H54 (cell line): ENCODE data around the gene RSF1.
"Not testable (repeated sequence)": the region's sequence is repeated elsewhere in the genome, so short reads cannot be mapped to it uniquely, and the experiment has no call there.

Experiments
- DNase-seq: peaks from one replicate; pipeline ENCODE4 v3.0.0; 2011; ENCODE audit warnings: low spot score, mixed read lengths; ENCODE audit not compliant: insufficient read length
- FAIRE-seq: peaks from 3 replicates; lab custom pipeline; 2011; peaks lifted over from hg19 to GRCh38; lab: Jason Lieb, UNC
- POLR2A ChIP-seq: IDR thresholded peaks from 2 replicates; pipeline ENCODE4 v1.6.1; 2011; ENCODE audit warnings: low read depth, mild to moderate bottlenecking, low read length

Gene RSF1

GRCh38 chr11:77660947-77661346 is 159.6 kb downstream of the RSF1 start:
- TF ChIP-seq POLR2A, result no peak
- no peak for FAIRE-seq
- no peak for DNase-seq

DNA sequence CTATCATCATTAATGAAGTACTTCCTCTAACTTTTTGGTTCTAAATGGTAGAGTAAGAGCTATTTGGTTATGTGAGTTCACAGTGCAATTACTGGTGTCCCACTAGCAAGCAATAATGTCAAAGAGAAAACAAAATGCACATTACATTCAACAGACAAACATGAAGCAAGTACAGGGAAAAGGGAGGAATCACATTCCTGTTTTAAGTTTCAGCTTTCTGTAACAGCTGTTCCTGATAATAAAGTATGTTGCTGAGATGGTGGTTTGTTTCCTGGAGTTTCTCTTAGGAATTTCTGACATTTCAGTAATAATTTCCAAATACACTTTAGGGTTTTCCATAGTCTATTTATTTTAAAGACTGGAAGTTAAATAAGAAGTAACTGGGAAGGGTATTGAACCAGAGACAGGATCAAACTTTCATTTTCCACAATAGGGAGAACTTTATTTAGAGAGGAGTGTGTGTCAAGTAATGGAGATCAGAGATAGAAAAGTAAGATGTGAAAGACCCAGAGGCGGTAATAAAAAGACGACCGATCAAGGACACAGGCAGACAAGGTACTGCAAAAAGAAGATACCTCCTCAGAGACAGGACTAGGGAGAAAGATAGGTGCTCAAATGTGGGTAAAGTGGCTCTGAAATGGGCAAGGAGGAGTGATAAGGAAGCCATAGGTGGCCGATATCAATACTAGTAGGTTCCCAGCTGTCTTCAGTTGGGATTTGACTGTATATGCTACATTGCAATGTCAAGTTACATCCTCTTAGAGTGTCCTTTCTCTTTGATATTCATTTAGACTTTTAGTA is 162.1 kb downstream of the RSF1 start:
- FAIRE-seq (no peak), DNase-seq (no peak)
- TF ChIP-seq POLR2A, result no peak

DNA sequence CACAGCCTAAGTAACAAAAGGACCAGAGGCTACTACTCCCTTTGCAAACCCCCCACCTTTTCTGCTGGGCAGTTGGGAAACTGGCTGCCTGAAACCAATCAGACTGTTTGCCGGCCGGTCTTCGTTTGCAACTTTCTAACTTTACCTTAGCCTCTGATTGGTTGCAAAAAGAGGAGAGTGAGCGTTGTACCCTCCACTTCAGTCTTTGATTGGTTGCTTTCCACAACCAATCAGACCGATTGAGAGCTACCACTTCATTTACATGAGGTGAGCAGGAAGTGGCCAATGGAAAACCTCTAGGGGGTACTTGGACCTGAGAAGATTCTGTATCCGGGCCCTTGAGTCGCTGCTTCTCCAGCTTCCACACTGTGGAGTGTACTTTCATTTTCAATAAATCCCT is 164.2 kb downstream of the RSF1 start:
- no peak for FAIRE-seq
- DNase-seq, result no peak
- no peak for TF ChIP-seq POLR2A

DNA sequence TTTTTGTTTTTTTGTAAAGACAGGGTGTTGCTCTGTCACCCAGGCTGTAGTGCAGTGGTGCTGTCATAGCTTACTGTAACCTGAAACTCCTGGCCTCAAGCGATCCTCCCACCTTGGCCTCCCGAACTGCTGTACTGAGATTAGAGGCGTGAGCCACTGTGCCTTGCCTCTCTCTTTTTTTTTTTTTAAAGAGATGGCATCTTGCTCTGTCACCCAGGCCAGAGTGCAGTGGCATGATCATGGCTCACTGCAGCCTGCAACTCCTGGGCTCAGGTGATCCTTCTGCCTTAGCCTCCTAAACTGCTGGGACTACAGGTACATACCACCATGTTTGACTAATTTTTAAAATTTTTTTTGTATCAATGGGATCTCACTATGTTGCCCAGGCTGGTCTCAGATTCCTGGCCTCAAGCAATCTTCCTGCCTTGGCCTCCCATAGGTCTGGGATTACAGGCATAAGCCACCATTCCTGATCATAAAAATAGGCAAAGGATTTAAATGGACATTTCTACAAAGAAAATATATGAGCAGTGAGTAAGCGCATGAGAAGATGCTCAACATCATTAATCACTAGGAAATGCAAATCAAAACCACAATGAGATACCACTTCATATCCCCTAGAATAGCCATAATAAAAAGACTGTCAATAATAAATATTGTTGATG is 165.6 kb downstream of the RSF1 start:
- DNase-seq (no peak), FAIRE-seq (no peak)
- TF ChIP-seq POLR2A, result no peak

GRCh38 chr11:77650123-77650522 is 170.4 kb downstream of the RSF1 start:
- DNase-seq (no peak), FAIRE-seq (no peak)
- TF ChIP-seq POLR2A, result no peak

- DNase-seq (no peak), FAIRE-seq (no peak)
- TF ChIP-seq POLR2A, result no peak
Measured at GRCh38 chr11:77647654-77648305, 172.7 kb downstream of the RSF1 start.

GRCh38 chr11:77644887-77645286 is 175.6 kb downstream of the RSF1 start:
- TF ChIP-seq POLR2A, result no peak
- no peak for FAIRE-seq
- DNase-seq, result no peak

DNA sequence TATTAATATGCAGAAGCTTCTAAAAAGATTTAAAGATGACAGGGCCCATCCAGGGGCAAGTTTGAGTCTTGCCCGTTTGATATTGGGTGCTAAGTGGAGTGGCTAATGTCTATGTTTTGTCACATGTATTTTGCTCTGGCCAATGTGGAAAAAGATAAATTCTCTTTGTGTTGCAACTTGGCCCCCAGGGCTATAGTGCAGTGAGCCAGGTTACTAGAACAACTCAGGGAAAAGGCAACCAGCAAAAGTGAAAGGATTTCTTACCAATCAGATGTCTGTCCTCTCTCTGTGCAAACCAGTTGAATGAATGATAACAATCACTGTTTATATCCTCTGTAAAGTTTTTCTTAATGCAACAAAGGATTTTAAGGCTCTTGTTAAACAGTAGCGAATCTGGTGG is 178.3 kb downstream of the RSF1 start:
- no peak for TF ChIP-seq POLR2A
- FAIRE-seq (no peak), DNase-seq (no peak)

- DNase-seq (peak; percentile 72), FAIRE-seq (peak; percentile 43)
- TF ChIP-seq POLR2A, result peak; percentile 88
Measured at GRCh38 chr11:77637345-77638165, 183.0 kb downstream of the RSF1 start, which contains the start of gene CLNS1A. TSS of gene CLNS1A (minus strand) at chr11:77637794. CDS start at chr11:77637714, 80 bp downstream.

DNA sequence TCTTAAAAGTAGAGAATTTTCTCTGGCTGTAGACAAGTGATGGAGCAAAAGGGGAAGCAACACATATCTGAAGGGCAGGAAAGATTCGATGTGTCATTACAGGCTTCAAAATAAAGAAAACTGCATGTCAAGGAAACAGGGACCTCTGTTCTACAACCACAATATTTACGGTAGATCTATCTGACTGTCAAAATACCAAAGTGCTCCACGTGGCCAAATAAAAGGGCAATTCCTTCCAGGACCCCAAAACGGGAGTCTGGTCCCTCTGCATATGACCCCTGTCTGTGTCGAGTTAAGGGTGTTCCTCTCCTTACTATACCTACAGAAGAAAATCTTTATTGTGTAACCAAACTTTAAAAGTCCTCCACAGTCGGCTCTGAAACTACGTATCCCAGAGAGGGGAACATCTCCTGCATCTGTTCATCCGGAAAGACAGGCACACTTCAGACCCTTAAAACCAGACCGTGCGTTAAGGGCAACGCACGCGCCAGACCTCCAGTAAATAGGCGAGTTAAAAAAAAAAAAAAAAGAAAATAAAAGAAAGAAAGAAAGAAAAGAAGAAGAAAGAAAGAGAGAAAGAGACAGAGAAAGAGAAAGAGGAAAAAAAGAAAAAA is 183.7 kb downstream of the RSF1 start:
- TF ChIP-seq POLR2A, result no peak
- no peak for DNase-seq
- no peak for FAIRE-seq

- FAIRE-seq, result not testable (repeated sequence)
Measured at GRCh38 chr11:77633926-77634325, 186.6 kb downstream of the RSF1 start.

GRCh38 chr11:77630157-77630710 is 190.3 kb downstream of the RSF1 start:
- FAIRE-seq (no peak), DNase-seq (no peak)
- no peak for TF ChIP-seq POLR2A

More at GRCh38 chr11:77633926-77634325, 186.6 kb downstream of the RSF1 start:
- not testable (repeated sequence) for DNase-seq
